WI38 (cell line): ENCODE results near the gene PSMA1.

ENCODE experiments used
- H3K4me3 ChIP-seq: 2 replicates; pipeline ENCODE4 v1.5.1; 2011; ENCODE audit warnings: low read depth, mild to moderate bottlenecking, control low read depth, low read length
- TF ChIP-seq, protein P1 (sequence below): IDR thresholded peaks from 2 replicates; pipeline ENCODE4 v1.5.1; 2012; ENCODE audit warnings: low read depth, mild to moderate bottlenecking, control low read depth, low read length

PSMA1 gene

GRCh38 chr11:14471127-14471526 lies 49.1 kb downstream of the PSMA1 start:
- H3K4me3 ChIP-seq: no peak overlapping the region
- TF ChIP-seq, protein P1, sequence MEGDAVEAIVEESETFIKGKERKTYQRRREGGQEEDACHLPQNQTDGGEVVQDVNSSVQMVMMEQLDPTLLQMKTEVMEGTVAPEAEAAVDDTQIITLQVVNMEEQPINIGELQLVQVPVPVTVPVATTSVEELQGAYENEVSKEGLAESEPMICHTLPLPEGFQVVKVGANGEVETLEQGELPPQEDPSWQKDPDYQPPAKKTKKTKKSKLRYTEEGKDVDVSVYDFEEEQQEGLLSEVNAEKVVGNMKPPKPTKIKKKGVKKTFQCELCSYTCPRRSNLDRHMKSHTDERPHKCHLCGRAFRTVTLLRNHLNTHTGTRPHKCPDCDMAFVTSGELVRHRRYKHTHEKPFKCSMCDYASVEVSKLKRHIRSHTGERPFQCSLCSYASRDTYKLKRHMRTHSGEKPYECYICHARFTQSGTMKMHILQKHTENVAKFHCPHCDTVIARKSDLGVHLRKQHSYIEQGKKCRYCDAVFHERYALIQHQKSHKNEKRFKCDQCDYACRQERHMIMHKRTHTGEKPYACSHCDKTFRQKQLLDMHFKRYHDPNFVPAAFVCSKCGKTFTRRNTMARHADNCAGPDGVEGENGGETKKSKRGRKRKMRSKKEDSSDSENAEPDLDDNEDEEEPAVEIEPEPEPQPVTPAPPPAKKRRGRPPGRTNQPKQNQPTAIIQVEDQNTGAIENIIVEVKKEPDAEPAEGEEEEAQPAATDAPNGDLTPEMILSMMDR: no peak

DNA sequence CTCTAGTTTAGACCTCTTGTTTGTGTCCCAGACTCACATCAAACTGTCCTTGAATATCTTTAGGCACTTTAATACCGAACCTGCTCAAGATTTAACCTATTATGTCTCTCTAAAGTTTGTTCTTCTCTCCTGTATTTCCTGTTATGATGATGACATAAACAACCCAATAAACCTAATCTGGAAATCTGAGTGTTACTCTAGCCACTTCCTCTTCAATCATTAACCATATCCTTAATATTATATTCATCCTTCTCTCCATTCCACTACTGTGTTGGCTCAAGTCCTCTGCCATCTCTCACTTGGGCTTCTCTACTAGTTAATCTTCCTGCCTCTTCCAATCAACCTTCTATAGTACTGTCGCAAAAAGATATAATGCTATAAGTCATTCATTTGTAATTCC lies 56.6 kb downstream of the PSMA1 start:
- TF ChIP-seq, protein P1: no peak
- no peak overlapping the region for H3K4me3 ChIP-seq

DNA sequence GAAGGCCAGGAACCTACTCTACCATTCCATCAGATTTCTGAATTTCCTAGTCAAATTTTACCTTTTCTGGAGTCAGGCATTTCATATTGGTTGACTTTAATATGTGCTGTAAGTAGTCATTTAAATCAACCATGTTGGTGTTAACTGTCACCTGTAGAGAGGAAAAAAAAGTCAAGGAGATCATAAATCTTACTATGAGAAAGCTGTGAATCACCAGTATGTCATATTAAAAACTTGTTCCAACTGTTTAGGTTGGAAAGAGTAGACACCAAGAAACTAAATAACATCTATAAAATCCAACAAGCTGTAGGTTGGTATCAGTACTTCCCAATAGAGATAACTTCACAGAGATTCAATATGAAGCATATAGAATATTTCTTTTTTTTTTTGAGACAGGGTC lies 60.0 kb downstream of the PSMA1 start:
- H3K4me3 ChIP-seq: no peak overlapping the region
- TF ChIP-seq, protein P1: no peak

DNA sequence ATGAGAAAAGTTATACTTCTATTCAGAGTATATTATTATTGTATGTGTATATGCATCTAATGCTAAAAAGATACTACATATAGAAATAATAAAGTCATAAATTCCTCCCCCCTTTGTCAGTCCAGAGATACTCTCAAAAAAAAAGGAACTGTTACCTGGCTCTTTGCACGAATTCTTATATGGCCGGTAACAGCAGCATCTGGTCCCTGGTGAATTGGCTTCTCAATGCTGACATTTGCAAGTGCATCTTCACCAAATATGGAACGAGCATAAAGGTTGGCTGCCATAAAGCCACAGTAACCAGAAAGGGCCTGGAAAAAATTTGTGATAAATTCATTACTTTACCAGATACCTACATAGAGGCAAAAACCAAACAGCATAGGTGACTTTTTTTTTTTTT lies 61.8 kb downstream of the PSMA1 start:
- no peak overlapping the region for H3K4me3 ChIP-seq
- TF ChIP-seq, protein P1: no peak

- no peak overlapping the region for H3K4me3 ChIP-seq
- TF ChIP-seq, protein P1: no peak
Measured at GRCh38 chr11:14455648-14456430, 64.3 kb downstream of the PSMA1 start.
